Fibroblast of the conjunctiva (primary cell): ENCODE results near the gene KDM2B.
"Not testable (repeated sequence)": the region's sequence is repeated elsewhere in the genome, so short reads cannot be mapped to it uniquely, and the experiment has no call there.

Source experiments
- DNase-seq: peaks from one replicate; pipeline ENCODE4 v3.0.0-alpha.2; 2010; ENCODE audit warnings: low read depth

KDM2B gene

GRCh38 chr12:121584885-121585284 is 4.1 kb upstream of the KDM2B start:
- DNase-seq: not testable (repeated sequence)

- DNase-seq: not testable (repeated sequence)
Measured at GRCh38 chr12:121583334-121583661, 2.5 kb upstream of the KDM2B start.

GRCh38 chr12:121582583-121583333 is 1.9 kb upstream of the KDM2B start:
- DNase-seq: no peak

- DNase-seq: peak; percentile 46
Measured at GRCh38 chr12:121581686-121582429, 1.0 kb upstream of the KDM2B start.

GRCh38 chr12:121579981-121580868 is 598 bp downstream of the KDM2B start:
- DNase-seq: no peak

GRCh38 chr12:121579190-121579791 is 1.5 kb downstream of the KDM2B start:
- no peak for DNase-seq

- no peak for DNase-seq
Measured at GRCh38 chr12:121578230-121579189, 2.3 kb downstream of the KDM2B start.

GRCh38 chr12:121577443-121578180 is 3.2 kb downstream of the KDM2B start:
- DNase-seq: no peak

GRCh38 chr12:121576851-121577391 is 3.9 kb downstream of the KDM2B start:
- DNase-seq: peak; percentile 55

- DNase-seq: no peak
Measured at GRCh38 chr12:121575952-121576625, 4.7 kb downstream of the KDM2B start.

- DNase-seq: no peak
Measured at GRCh38 chr12:121575051-121575450, 5.8 kb downstream of the KDM2B start.

GRCh38 chr12:121574025-121574424 is 6.8 kb downstream of the KDM2B start:
- no peak for DNase-seq

GRCh38 chr12:121571920-121572319 is 8.9 kb downstream of the KDM2B start:
- no peak for DNase-seq

GRCh38 chr12:121570467-121571283 is 10.1 kb downstream of the KDM2B start:
- no peak for DNase-seq

GRCh38 chr12:121568971-121569751 is 11.7 kb downstream of the KDM2B start:
- DNase-seq: no peak

- DNase-seq: no peak
Measured at GRCh38 chr12:121568518-121568917, 12.3 kb downstream of the KDM2B start.

GRCh38 chr12:121565076-121565475 is 15.7 kb downstream of the KDM2B start:
- DNase-seq: no peak

- no peak for DNase-seq
Measured at GRCh38 chr12:121562488-121562887, 18.3 kb downstream of the KDM2B start.
